Liver (tissue), 9 donors: ENCODE measurements around the gene NOA1. TPM values are rescaled to one million over a fixed set of nuclear protein-coding genes. Genes with fewer than 3 reads are reported as not detected.

Experiments used
- DNase-seq: peaks from one replicate; pipeline ENCODE4 v3.0.0-alpha.2; 2017; ENCODE audit warnings: low spot score
- H3K27ac ChIP-seq, 2 donors: one replicate each; pipeline ENCODE4 v1.7.0; 2013; ENCODE audit warnings: inconsistent platforms in 2 of 2, low read length in 2 of 2, control low read depth in 1 of 2, low read depth in 1 of 2, mild to moderate bottlenecking in 1 of 2
- H3K27me3 ChIP-seq, 4 donors: one replicate each; pipeline versions ENCODE4 v1.6.1 to v1.7.0; 2013; ENCODE audit warnings: low read length in 3 of 4, inconsistent platforms in 1 of 4, mild to moderate bottlenecking in 1 of 4, moderate library complexity in 1 of 4; ENCODE audit not compliant: control insufficient read depth in 4 of 4, insufficient read depth in 4 of 4
- H3K36me3 ChIP-seq, 4 donors: one replicate each; pipeline versions ENCODE4 v1.6.1 to v1.7.0; 2013; ENCODE audit warnings: low read length in 3 of 4, mild to moderate bottlenecking in 3 of 4, low read depth in 1 of 4, moderate library complexity in 1 of 4; ENCODE audit not compliant: control insufficient read depth in 4 of 4, insufficient read depth in 3 of 4
- H3K4me1 ChIP-seq, 4 donors: one replicate each; pipeline versions ENCODE4 v1.6.1 to v1.7.0; 2013; ENCODE audit warnings: low read length in 3 of 4, mild to moderate bottlenecking in 3 of 4, moderate library complexity in 1 of 4; ENCODE audit not compliant: control insufficient read depth in 4 of 4, insufficient read depth in 4 of 4
- H3K4me3 ChIP-seq, 3 donors: one replicate each; pipeline versions ENCODE4 v1.6.1 to v1.7.0; 2013; ENCODE audit warnings: low read length in 3 of 3, control low read depth in 1 of 3, low read depth in 1 of 3, mild to moderate bottlenecking in 1 of 3
- H3K9ac ChIP-seq, 2 donors: one replicate each; pipeline ENCODE4 v1.7.0; 2013; ENCODE audit warnings: low read length in 2 of 2, mild to moderate bottlenecking in 2 of 2, moderate library complexity in 2 of 2, control low read depth in 1 of 2, low read depth in 1 of 2
- H3K9me3 ChIP-seq, 4 donors: one replicate each; pipeline versions ENCODE4 v1.6.1 to v1.7.0; 2013; ENCODE audit warnings: low read length in 3 of 4; ENCODE audit not compliant: control insufficient read depth in 4 of 4
- ATF3 ChIP-seq: IDR thresholded peaks from 2 replicates; pipeline ENCODE4 v1.6.1; 2016; ENCODE audit warnings: antibody characterized with exemption
- EGR1 ChIP-seq, 2 donors: IDR thresholded peaks; 2 replicates each; pipeline ENCODE4 v1.6.1; 2016 to 2018; ENCODE audit warnings: antibody characterized with exemption in 2 of 2, low read depth in 2 of 2
- FOXA1 ChIP-seq: IDR thresholded peaks from 2 replicates; pipeline ENCODE4 v1.6.1; 2016; ENCODE audit warnings: antibody characterized with exemption
- FOXA2 ChIP-seq: IDR thresholded peaks from 2 replicates; pipeline ENCODE4 v1.6.1; 2016; ENCODE audit warnings: antibody characterized with exemption
- GABPA ChIP-seq, 2 donors: IDR thresholded peaks in 1 of 2; conservative IDR thresholded peaks in 1 of 2; 2 replicates each; pipeline ENCODE4 v1.6.1; 2016; ENCODE audit warnings: antibody characterized with exemption in 2 of 2, mild to moderate bottlenecking in 1 of 2, moderate library complexity in 1 of 2
- HNF4A ChIP-seq, 2 donors: conservative IDR thresholded peaks; 2 replicates each; pipeline ENCODE4 v1.6.1; 2016; ENCODE audit warnings: antibody characterized with exemption in 2 of 2, mild to moderate bottlenecking in 2 of 2
- HNF4G ChIP-seq: IDR thresholded peaks from 2 replicates; pipeline ENCODE4 v1.6.1; 2016; ENCODE audit warnings: antibody characterized with exemption
- JUND ChIP-seq, 2 donors: IDR thresholded peaks; 2 replicates each; pipeline ENCODE4 v1.6.1; 2016; ENCODE audit warnings: antibody characterized with exemption in 2 of 2
- MAX ChIP-seq: IDR thresholded peaks from 2 replicates; pipeline ENCODE4 v1.6.1; 2016; ENCODE audit warnings: antibody characterized with exemption
- NR2F2 ChIP-seq: IDR thresholded peaks from 2 replicates; pipeline ENCODE4 v1.6.1; 2016; ENCODE audit warnings: antibody characterized with exemption
- RAD21 ChIP-seq, 2 donors: IDR thresholded peaks; 2 replicates each; pipeline ENCODE4 v1.6.1; 2016; ENCODE audit warnings: antibody characterized with exemption in 2 of 2, mild to moderate bottlenecking in 2 of 2
- RXRA ChIP-seq, 2 donors: IDR thresholded peaks; 2 replicates each; pipeline ENCODE4 v1.6.1; 2017 to 2018; ENCODE audit warnings: antibody characterized with exemption in 2 of 2, mild to moderate bottlenecking in 1 of 2
- SP1 ChIP-seq: IDR thresholded peaks from 2 replicates; pipeline ENCODE4 v1.6.1; 2018; ENCODE audit warnings: antibody characterized with exemption, mild to moderate bottlenecking
- TAF1 ChIP-seq: conservative IDR thresholded peaks from 2 replicates; pipeline ENCODE4 v1.6.1; 2016; ENCODE audit warnings: antibody characterized with exemption, mild to moderate bottlenecking
- WGBS: extraction: QIAGEN DNeasy Blood & Tissue Kit; methylation state at CpG from one replicate; pipeline ENCODE4 v1.1.7; 2013; 5-methylcytosine and 5-hydroxymethylcytosine counted together
- polyA plus RNA-seq, 2 donors: library from polyadenylated mRNA; stranded (reverse) in 1 of 2; unstranded in 1 of 2; fragments of 200-250 nt in 1 of 2; fragments of >200 nt in 1 of 2; fragmentation: Nextera tagmentation in 1 of 2; extraction: Ambion mirVana in 1 of 2; gene quantifications; one replicate each; pipeline versions ENCODE4 v1.2.1 to v1.2.3, GENCODE V29; 2013 to 2015
- total RNA-seq, 2 donors: library from RNA; depleted of rRNA; stranded (reverse); fragments of >200 nt; gene quantifications; one replicate each; pipeline ENCODE4 v1.2.3, GENCODE V29; 2014
- TF ChIP-seq, protein P1 (sequence below): IDR thresholded peaks from 2 replicates; pipeline ENCODE4 v1.6.1; 2016; ENCODE audit warnings: antibody characterized with exemption, mild to moderate bottlenecking
- TF ChIP-seq, protein P2 (sequence below): IDR thresholded peaks from 2 replicates; pipeline ENCODE4 v1.6.1; 2016; ENCODE audit warnings: antibody characterized with exemption
- TF ChIP-seq, protein P3 (sequence below): fragments of 150-350 bp; IDR thresholded peaks from 2 replicates; pipeline ENCODE4 v1.5.1; 2017; ENCODE audit warnings: improper control_type of control experiment, low read depth, low read length; ENCODE audit not compliant: missing input control
- donor health status: healthy.
- donor health status: healthy.
- donor health status: healthy.
- donor health status: healthy.
- donor health status: healthy.

Gene NOA1
- total and polyA plus RNA-seq, 4 donors = 2.3 to 9.2 (median 7.1) TPM

GRCh38 chr4:57023104-57023503 lies 45.7 kb upstream of the NOA1 start:
- Histone ChIP-seq H3K9ac (no peak overlapping the region), H3K27me3 (no peaks in the 10 kb centered on the region), H3K4me3 (no peak overlapping the region), H3K36me3 (peaks cover 20 to 77% (median 65%) of the 10 kb centered on the region in 4 donors), H3K9me3 (no peaks in the 10 kb centered on the region), H3K27ac (no peak overlapping the region), H3K4me1 (no peaks in the 10 kb centered on the region)
- DNase-seq = no peak
- 93% methylated on average over 4 of the region's 4 CpGs for WGBS
- TF ChIP-seq EGR1 (IDR thresholded peaks at IDR 0.05; ENCODE audit: low read depth in 2 of 2) (no peak), GABPA (IDR thresholded peaks at IDR 0.05 in 1 of 2, conservative IDR thresholded peaks at IDR 0.05 in 1 of 2) (no peak), HNF4A (conservative IDR thresholded peaks at IDR 0.05) (no peak), HNF4G (no peak), FOXA2 (no peak), TAF1 (no peak), NR2F2 (no peak), JUND (IDR thresholded peaks at IDR 0.05) (no peak), ATF3 (no peak), RXRA (IDR thresholded peaks at IDR 0.05) (no peak), SP1 (no peak), MAX (no peak), RAD21 (IDR thresholded peaks at IDR 0.05) (no peak), FOXA1 (no peak)
- TF ChIP-seq, protein P1, sequence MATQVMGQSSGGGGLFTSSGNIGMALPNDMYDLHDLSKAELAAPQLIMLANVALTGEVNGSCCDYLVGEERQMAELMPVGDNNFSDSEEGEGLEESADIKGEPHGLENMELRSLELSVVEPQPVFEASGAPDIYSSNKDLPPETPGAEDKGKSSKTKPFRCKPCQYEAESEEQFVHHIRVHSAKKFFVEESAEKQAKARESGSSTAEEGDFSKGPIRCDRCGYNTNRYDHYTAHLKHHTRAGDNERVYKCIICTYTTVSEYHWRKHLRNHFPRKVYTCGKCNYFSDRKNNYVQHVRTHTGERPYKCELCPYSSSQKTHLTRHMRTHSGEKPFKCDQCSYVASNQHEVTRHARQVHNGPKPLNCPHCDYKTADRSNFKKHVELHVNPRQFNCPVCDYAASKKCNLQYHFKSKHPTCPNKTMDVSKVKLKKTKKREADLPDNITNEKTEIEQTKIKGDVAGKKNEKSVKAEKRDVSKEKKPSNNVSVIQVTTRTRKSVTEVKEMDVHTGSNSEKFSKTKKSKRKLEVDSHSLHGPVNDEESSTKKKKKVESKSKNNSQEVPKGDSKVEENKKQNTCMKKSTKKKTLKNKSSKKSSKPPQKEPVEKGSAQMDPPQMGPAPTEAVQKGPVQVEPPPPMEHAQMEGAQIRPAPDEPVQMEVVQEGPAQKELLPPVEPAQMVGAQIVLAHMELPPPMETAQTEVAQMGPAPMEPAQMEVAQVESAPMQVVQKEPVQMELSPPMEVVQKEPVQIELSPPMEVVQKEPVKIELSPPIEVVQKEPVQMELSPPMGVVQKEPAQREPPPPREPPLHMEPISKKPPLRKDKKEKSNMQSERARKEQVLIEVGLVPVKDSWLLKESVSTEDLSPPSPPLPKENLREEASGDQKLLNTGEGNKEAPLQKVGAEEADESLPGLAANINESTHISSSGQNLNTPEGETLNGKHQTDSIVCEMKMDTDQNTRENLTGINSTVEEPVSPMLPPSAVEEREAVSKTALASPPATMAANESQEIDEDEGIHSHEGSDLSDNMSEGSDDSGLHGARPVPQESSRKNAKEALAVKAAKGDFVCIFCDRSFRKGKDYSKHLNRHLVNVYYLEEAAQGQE = no peak
- TF ChIP-seq, protein P2, sequence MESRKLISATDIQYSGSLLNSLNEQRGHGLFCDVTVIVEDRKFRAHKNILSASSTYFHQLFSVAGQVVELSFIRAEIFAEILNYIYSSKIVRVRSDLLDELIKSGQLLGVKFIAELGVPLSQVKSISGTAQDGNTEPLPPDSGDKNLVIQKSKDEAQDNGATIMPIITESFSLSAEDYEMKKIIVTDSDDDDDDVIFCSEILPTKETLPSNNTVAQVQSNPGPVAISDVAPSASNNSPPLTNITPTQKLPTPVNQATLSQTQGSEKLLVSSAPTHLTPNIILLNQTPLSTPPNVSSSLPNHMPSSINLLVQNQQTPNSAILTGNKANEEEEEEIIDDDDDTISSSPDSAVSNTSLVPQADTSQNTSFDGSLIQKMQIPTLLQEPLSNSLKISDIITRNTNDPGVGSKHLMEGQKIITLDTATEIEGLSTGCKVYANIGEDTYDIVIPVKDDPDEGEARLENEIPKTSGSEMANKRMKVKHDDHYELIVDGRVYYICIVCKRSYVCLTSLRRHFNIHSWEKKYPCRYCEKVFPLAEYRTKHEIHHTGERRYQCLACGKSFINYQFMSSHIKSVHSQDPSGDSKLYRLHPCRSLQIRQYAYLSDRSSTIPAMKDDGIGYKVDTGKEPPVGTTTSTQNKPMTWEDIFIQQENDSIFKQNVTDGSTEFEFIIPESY = no peak
- TF ChIP-seq, protein P3, sequence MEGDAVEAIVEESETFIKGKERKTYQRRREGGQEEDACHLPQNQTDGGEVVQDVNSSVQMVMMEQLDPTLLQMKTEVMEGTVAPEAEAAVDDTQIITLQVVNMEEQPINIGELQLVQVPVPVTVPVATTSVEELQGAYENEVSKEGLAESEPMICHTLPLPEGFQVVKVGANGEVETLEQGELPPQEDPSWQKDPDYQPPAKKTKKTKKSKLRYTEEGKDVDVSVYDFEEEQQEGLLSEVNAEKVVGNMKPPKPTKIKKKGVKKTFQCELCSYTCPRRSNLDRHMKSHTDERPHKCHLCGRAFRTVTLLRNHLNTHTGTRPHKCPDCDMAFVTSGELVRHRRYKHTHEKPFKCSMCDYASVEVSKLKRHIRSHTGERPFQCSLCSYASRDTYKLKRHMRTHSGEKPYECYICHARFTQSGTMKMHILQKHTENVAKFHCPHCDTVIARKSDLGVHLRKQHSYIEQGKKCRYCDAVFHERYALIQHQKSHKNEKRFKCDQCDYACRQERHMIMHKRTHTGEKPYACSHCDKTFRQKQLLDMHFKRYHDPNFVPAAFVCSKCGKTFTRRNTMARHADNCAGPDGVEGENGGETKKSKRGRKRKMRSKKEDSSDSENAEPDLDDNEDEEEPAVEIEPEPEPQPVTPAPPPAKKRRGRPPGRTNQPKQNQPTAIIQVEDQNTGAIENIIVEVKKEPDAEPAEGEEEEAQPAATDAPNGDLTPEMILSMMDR = no peak
